ENCODE data around the gene SOX5.

- TF ChIP-seq CTCF (IDR thresholded peaks at IDR 0.05) (no peak), POLR2A (IDR thresholded peaks at IDR 0.05) (no peak)
Observed at GRCh38 chr12:23803540-23803939, 145.9 kb downstream of the SOX5 start.

All from heart left ventricle (tissue), 13 donors.